GM18873 (cell line): ENCODE results near the gene RRP15.

Experiments
- ATAC-seq: cut with Tn5 transposase; IDR thresholded peaks from one replicate; pipeline ENCODE4 v1.9.1; 2021; ENCODE audit warnings: mild to moderate bottlenecking, moderate library complexity, moderate number of reproducible peaks; ENCODE audit not compliant: unreplicated experiment, low FRiP score

Gene RRP15

DNA sequence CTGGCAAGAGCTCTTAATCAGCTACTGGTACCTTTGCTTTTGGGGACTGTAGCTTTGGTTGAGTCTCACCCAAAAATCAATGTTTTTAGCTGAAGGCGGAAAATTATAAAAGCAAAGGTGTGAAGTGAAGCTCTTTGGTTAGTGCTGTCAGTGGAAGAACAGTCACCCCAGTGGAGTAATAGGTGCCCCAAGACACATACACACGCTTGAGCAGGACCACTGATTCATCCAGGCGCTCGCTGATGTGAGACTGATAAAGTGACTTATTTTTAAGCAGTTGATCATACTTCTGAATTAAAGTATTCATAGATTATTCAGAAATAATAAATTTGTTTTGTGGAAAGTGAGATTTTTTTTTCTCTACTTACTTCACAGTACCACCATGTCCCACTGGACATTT, 97.2 kb downstream of the RRP15 start:
- no peak for ATAC-seq

DNA sequence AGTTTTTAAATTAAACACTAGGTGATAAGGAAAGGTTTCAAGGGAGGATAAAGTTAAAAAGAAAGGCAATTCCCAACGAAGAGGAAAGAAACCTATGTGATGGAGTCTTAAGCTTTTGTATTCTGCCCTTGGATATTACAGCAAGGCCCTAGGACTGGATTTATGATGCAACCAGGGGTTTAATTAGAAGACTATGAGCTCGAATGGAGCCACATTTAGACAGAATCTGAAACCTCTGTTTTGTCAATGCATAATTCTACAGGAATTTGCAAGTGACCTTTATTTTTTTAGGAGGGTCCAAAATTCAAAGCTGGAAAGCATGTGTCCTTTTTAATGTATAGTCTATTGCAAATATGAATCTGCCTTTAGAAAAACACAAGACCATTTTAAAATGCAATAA, 98.0 kb downstream of the RRP15 start:
- no peak for ATAC-seq

DNA sequence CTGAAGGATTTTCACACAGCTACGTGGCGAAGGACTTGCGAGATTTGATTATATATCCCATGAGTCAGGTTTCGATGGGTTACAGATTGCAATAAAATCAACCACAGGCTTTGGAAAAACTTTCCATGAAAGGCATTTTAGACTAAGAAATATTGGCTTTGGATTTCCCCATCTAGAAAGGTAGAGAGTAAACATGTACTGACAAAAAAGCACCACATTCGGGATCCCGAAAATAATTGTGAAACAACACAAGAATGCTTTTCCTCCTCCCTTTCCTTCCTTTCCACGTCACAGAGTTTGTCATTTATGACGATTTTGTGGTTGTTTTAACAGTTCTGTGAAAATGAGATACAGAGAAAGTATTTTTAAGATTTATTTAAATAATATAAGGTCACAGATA, 98.6 kb downstream of the RRP15 start:
- no peak for ATAC-seq

DNA sequence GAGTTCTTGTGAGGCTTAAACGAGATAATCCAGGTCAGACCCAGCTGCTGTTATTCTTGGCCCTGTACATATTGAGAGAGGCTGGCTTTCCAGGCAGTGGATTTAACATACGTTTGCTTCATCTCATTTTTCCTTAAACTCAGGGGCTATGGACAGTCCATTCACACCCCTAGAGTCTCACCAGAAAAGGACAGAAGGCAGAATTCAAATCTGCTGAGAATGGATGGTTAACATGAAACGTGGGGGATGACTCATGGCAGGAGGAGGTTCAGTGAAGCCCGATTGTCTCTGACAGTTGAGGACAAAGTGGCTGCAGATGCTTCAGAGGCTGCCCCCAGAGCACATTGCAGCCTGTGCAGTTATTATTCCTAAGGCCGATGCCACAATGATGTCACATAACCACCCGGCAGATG, 99.5 kb downstream of the RRP15 start:
- no peak for ATAC-seq
